ENCODE data around the gene DENND4A.

The DENND4A gene

DNA sequence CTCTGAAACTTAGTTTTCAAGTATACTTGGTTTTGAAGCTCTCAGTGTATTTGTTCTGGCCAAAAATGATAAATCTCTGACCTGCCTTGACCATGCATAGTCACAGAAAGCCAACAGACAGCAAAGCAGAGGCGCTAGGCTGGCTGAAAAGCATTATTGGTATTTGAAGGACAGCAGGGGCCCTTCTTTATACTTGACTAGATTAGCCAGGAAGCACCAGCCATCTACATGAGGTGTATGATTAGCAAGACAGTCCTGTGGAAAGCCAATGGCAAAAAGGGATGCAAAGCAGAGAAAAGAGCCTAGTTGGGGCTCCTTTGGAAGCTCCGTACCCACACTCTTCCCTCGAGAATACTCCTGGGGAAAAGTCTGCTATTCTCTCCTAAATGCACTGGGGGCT lies 162.5 kb downstream of the DENND4A start:
- TF ChIP-seq TCF4 (CRISPR knock-in tag; IDR thresholded peaks at IDR 0.05; ENCODE audit: borderline replicate concordance), result no peak
- no peak for TF ChIP-seq BACH2 (CRISPR knock-in tag; IDR thresholded peaks at IDR 0.05; ENCODE audit: borderline replicate concordance)
- TF ChIP-seq, protein P1, sequence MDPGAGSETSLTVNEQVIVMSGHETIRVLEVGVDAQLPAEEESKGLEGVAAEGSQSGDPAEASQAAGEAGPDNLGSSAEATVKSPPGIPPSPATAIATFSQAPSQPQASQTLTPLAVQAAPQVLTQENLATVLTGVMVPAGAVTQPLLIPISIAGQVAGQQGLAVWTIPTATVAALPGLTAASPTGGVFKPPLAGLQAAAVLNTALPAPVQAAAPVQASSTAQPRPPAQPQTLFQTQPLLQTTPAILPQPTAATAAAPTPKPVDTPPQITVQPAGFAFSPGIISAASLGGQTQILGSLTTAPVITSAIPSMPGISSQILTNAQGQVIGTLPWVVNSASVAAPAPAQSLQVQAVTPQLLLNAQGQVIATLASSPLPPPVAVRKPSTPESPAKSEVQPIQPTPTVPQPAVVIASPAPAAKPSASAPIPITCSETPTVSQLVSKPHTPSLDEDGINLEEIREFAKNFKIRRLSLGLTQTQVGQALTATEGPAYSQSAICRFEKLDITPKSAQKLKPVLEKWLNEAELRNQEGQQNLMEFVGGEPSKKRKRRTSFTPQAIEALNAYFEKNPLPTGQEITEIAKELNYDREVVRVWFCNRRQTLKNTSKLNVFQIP (CRISPR knock-in tag; IDR thresholded peaks at IDR 0.05; ENCODE audit: borderline replicate concordance, low read depth), result no peak
- no peak for TF ChIP-seq ARNTL (CRISPR knock-in tag; IDR thresholded peaks at IDR 0.05; ENCODE audit: borderline replicate concordance, low read depth)
- TF ChIP-seq GLIS3 (CRISPR knock-in tag; IDR thresholded peaks at IDR 0.05), result no peak
- TF ChIP-seq, protein P2, sequence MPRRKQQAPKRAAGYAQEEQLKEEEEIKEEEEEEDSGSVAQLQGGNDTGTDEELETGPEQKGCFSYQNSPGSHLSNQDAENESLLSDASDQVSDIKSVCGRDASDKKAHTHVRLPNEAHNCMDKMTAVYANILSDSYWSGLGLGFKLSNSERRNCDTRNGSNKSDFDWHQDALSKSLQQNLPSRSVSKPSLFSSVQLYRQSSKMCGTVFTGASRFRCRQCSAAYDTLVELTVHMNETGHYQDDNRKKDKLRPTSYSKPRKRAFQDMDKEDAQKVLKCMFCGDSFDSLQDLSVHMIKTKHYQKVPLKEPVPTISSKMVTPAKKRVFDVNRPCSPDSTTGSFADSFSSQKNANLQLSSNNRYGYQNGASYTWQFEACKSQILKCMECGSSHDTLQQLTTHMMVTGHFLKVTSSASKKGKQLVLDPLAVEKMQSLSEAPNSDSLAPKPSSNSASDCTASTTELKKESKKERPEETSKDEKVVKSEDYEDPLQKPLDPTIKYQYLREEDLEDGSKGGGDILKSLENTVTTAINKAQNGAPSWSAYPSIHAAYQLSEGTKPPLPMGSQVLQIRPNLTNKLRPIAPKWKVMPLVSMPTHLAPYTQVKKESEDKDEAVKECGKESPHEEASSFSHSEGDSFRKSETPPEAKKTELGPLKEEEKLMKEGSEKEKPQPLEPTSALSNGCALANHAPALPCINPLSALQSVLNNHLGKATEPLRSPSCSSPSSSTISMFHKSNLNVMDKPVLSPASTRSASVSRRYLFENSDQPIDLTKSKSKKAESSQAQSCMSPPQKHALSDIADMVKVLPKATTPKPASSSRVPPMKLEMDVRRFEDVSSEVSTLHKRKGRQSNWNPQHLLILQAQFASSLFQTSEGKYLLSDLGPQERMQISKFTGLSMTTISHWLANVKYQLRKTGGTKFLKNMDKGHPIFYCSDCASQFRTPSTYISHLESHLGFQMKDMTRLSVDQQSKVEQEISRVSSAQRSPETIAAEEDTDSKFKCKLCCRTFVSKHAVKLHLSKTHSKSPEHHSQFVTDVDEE (CRISPR knock-in tag; IDR thresholded peaks at IDR 0.05), result no peak
- TF ChIP-seq SNAI2 (CRISPR knock-in tag; IDR thresholded peaks at IDR 0.05), result no peak
- no peak for TF ChIP-seq TOX (CRISPR knock-in tag; IDR thresholded peaks at IDR 0.05; ENCODE audit: borderline replicate concordance)
- TF ChIP-seq ZFP30 (CRISPR knock-in tag; IDR thresholded peaks at IDR 0.05), result no peak
- ATAC-seq, result no peak

DNA sequence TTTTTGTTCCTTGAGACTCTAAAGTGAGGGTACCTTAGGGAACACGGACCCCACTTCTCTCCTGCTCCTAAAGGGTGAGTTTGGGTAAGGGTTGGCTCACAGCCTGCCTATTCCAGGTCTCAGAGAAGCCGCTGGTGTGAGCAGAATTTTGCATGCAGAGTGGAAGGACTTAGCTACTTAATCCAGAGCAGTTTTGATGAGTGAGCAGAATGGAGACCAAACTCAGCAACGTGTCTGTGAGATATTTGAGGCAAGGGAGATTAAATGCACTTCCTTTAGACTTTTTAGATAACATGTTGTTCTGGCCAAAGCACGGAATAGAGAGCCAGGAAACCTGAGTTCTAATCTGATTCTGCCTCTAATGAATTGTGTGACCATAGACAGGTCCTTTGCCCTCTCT lies 165.2 kb downstream of the DENND4A start:
- no peak for ATAC-seq
- TF ChIP-seq CSDC2 (CRISPR knock-in tag; IDR thresholded peaks at IDR 0.05) (no peak), PPARA (CRISPR knock-in tag; IDR thresholded peaks at IDR 0.05; ENCODE audit: borderline replicate concordance) (no peak)

DNA sequence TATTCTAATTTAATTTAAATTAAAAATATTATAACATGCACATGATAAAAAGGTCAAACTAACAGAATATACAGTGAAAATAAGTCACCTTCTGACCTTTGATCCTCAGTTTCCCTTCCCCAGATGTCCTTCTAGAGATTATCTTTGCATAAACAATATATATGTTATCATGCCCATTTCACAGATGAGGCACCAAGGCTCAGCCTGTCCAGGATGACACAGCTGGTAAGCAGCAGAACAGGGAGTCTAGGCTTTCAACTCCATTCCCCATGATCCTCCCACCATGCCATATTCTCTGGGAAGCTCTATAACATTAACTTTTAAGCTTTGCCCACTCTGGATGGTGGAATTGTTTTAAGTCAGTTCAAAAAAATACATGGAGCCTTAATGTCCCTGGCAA lies 169.0 kb downstream of the DENND4A start:
- no peak for ATAC-seq
- TF ChIP-seq TCF4 (CRISPR knock-in tag; IDR thresholded peaks at IDR 0.05; ENCODE audit: borderline replicate concordance), result no peak
- no peak for TF ChIP-seq CSDC2 (CRISPR knock-in tag; IDR thresholded peaks at IDR 0.05)
- TF ChIP-seq BACH2 (CRISPR knock-in tag; IDR thresholded peaks at IDR 0.05; ENCODE audit: borderline replicate concordance), result no peak
- no peak for TF ChIP-seq ARNTL (CRISPR knock-in tag; IDR thresholded peaks at IDR 0.05; ENCODE audit: borderline replicate concordance, low read depth)
- TF ChIP-seq ZNF70 (CRISPR knock-in tag; IDR thresholded peaks at IDR 0.05), result no peak
- TF ChIP-seq ISL1 (CRISPR knock-in tag; IDR thresholded peaks at IDR 0.05), result no peak
- TF ChIP-seq, protein P3, sequence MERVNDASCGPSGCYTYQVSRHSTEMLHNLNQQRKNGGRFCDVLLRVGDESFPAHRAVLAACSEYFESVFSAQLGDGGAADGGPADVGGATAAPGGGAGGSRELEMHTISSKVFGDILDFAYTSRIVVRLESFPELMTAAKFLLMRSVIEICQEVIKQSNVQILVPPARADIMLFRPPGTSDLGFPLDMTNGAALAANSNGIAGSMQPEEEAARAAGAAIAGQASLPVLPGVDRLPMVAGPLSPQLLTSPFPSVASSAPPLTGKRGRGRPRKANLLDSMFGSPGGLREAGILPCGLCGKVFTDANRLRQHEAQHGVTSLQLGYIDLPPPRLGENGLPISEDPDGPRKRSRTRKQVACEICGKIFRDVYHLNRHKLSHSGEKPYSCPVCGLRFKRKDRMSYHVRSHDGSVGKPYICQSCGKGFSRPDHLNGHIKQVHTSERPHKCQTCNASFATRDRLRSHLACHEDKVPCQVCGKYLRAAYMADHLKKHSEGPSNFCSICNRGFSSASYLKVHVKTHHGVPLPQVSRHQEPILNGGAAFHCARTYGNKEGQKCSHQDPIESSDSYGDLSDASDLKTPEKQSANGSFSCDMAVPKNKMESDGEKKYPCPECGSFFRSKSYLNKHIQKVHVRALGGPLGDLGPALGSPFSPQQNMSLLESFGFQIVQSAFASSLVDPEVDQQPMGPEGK (CRISPR knock-in tag; IDR thresholded peaks at IDR 0.05; ENCODE audit: borderline replicate concordance), result no peak
- no peak for TF ChIP-seq GLIS3 (CRISPR knock-in tag; IDR thresholded peaks at IDR 0.05)
- TF ChIP-seq, protein P1 (CRISPR knock-in tag; IDR thresholded peaks at IDR 0.05; ENCODE audit: borderline replicate concordance, low read depth), result no peak
- TF ChIP-seq, protein P4, sequence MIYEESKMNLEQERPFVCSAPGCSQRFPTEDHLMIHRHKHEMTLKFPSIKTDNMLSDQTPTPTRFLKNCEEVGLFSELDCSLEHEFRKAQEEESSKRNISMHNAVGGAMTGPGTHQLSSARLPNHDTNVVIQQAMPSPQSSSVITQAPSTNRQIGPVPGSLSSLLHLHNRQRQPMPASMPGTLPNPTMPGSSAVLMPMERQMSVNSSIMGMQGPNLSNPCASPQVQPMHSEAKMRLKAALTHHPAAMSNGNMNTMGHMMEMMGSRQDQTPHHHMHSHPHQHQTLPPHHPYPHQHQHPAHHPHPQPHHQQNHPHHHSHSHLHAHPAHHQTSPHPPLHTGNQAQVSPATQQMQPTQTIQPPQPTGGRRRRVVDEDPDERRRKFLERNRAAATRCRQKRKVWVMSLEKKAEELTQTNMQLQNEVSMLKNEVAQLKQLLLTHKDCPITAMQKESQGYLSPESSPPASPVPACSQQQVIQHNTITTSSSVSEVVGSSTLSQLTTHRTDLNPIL (CRISPR knock-in tag; IDR thresholded peaks at IDR 0.05; ENCODE audit: low read depth), result no peak
- TF ChIP-seq ZFP3 (CRISPR knock-in tag; IDR thresholded peaks at IDR 0.05), result no peak
- no peak for TF ChIP-seq ESRRG (CRISPR knock-in tag; IDR thresholded peaks at IDR 0.05)
- TF ChIP-seq, protein P2 (CRISPR knock-in tag; IDR thresholded peaks at IDR 0.05), result no peak
- TF ChIP-seq ZC3H10 (CRISPR knock-in tag; IDR thresholded peaks at IDR 0.05), result no peak
- no peak for TF ChIP-seq PPARA (CRISPR knock-in tag; IDR thresholded peaks at IDR 0.05; ENCODE audit: borderline replicate concordance)

Data from SK-N-SH treated with all-trans-retinoic acid at 6 μM for 48 hours (cell line).